Measurements from ENCODE around the gene PTPN14.

The PTPN14 gene

GRCh38 chr1:214472364-214472763 lies 79.0 kb downstream of the PTPN14 start:
- TF ChIP-seq ZFP30 (CRISPR knock-in tag; IDR thresholded peaks at IDR 0.05) (no peak), OSR1 (CRISPR knock-in tag; IDR thresholded peaks at IDR 0.05) (no peak), ZNF8 (CRISPR knock-in tag; IDR thresholded peaks at IDR 0.05) (no peak), PATZ1 (CRISPR knock-in tag; IDR thresholded peaks at IDR 0.05; ENCODE audit: borderline replicate concordance) (no peak), RARB (CRISPR knock-in tag; IDR thresholded peaks at IDR 0.05) (no peak), ZFP3 (CRISPR knock-in tag; IDR thresholded peaks at IDR 0.05) (no peak), TSHZ2 (CRISPR knock-in tag; IDR thresholded peaks at IDR 0.05) (no peak), ZNF565 (CRISPR knock-in tag; conservative IDR thresholded peaks at IDR 0.05; ENCODE audit: low read depth) (no peak), PPARA (CRISPR knock-in tag; IDR thresholded peaks at IDR 0.05; ENCODE audit: borderline replicate concordance) (no peak), SNAI2 (CRISPR knock-in tag; IDR thresholded peaks at IDR 0.05) (no peak), BACH2 (CRISPR knock-in tag; IDR thresholded peaks at IDR 0.05; ENCODE audit: borderline replicate concordance) (no peak), CREB5 (CRISPR knock-in tag; IDR thresholded peaks at IDR 0.05; ENCODE audit: low read depth) (no peak), ZNF70 (CRISPR knock-in tag; IDR thresholded peaks at IDR 0.05) (no peak), TCF4 (CRISPR knock-in tag; IDR thresholded peaks at IDR 0.05; ENCODE audit: borderline replicate concordance) (no peak), ARNTL (CRISPR knock-in tag; IDR thresholded peaks at IDR 0.05; ENCODE audit: borderline replicate concordance, low read depth) (no peak), CSRNP3 (CRISPR knock-in tag; IDR thresholded peaks at IDR 0.05) (no peak), GLIS3 (CRISPR knock-in tag; IDR thresholded peaks at IDR 0.05) (no peak), ESRRG (CRISPR knock-in tag; IDR thresholded peaks at IDR 0.05) (no peak), TOX (CRISPR knock-in tag; IDR thresholded peaks at IDR 0.05; ENCODE audit: borderline replicate concordance) (no peak), ISL1 (CRISPR knock-in tag; IDR thresholded peaks at IDR 0.05) (no peak)
- ATAC-seq = peak; percentile 34; the same call in 2 of the 3 replicates

- TF ChIP-seq CSDC2 (CRISPR knock-in tag; IDR thresholded peaks at IDR 0.05) = no peak
- no peak for TF ChIP-seq ZNF565 (CRISPR knock-in tag; conservative IDR thresholded peaks at IDR 0.05; ENCODE audit: low read depth)
These were observed 79.9 kb downstream of the PTPN14 start for GRCh38 chr1:214471458-214471857.

GRCh38 chr1:214470132-214470531 lies 81.3 kb downstream of the PTPN14 start:
- TF ChIP-seq PPARA (CRISPR knock-in tag; IDR thresholded peaks at IDR 0.05; ENCODE audit: borderline replicate concordance) = no peak
- no peak for TF ChIP-seq ZNF8 (CRISPR knock-in tag; IDR thresholded peaks at IDR 0.05)
- no peak for TF ChIP-seq ZFP3 (CRISPR knock-in tag; IDR thresholded peaks at IDR 0.05)
- no peak for TF ChIP-seq TCF4 (CRISPR knock-in tag; IDR thresholded peaks at IDR 0.05; ENCODE audit: borderline replicate concordance)
- no peak for TF ChIP-seq TSHZ2 (CRISPR knock-in tag; IDR thresholded peaks at IDR 0.05)
- TF ChIP-seq GLIS3 (CRISPR knock-in tag; IDR thresholded peaks at IDR 0.05) = no peak
- no peak for TF ChIP-seq OSR1 (CRISPR knock-in tag; IDR thresholded peaks at IDR 0.05)
- TF ChIP-seq ESRRG (CRISPR knock-in tag; IDR thresholded peaks at IDR 0.05) = no peak
- TF ChIP-seq RARB (CRISPR knock-in tag; IDR thresholded peaks at IDR 0.05) = no peak
- TF ChIP-seq ZNF565 (CRISPR knock-in tag; conservative IDR thresholded peaks at IDR 0.05; ENCODE audit: low read depth) = no peak
- TF ChIP-seq ZNF70 (CRISPR knock-in tag; IDR thresholded peaks at IDR 0.05) = no peak
- no peak for ATAC-seq

More at GRCh38 chr1:214471458-214471857, 79.9 kb downstream of the PTPN14 start:
- no peak for ATAC-seq

Measured in SK-N-SH treated with all-trans-retinoic acid at 6 μM for 48 hours (cell line).